GM19328 (cell line): Measurements from ENCODE around the gene GRIPAP1.
"Not testable (repeated sequence)": the region's sequence is repeated elsewhere in the genome, so short reads cannot be mapped to it uniquely, and the experiment has no call there.

Experiments used
- ATAC-seq: cut with Tn5 transposase; IDR thresholded peaks from one replicate; pipeline ENCODE4 v1.9.1; 2021; ENCODE audit warnings: mild to moderate bottlenecking, moderate library complexity; ENCODE audit not compliant: unreplicated experiment

Gene GRIPAP1

DNA sequence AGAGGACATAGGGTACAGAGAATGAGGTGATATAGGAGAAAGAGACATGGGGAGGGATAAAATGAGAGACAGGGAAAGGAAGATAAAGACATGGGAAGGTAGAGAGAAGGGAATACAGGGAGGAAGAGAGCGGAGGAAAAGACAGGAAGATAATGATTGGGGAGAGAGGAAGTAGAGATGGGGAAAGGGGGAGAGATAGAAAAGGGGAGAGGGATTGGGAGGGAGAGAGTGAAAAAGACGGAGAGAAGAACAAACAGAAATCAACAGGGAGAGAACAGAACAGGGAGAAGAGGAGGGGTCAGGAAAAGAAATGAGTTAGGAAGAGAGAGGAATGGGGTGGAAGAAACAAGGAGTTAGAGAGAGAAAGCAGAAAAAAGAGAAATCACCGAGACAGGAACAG lies 4.6 kb downstream of the GRIPAP1 start:
- no peak for ATAC-seq

DNA sequence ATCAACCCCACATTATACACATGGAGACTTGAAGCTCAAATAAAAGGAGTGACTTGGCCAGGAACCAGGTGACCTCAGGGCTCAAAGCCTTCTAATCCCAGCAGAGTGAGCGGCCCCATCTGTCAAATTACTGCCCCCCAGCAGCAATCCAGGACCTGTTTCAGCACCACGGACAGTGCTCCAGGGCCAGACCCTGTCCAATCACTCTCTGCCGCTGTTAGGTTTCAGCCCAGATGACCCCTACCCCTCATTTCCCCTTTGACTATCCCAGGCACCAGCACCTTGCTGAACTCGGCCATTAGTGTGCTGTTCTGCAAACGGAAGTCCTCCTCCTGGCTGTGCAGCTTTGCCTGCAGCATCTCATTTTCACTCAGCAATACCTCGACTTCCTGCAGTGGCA lies 5.1 kb downstream of the GRIPAP1 start:
- ATAC-seq: no peak

DNA sequence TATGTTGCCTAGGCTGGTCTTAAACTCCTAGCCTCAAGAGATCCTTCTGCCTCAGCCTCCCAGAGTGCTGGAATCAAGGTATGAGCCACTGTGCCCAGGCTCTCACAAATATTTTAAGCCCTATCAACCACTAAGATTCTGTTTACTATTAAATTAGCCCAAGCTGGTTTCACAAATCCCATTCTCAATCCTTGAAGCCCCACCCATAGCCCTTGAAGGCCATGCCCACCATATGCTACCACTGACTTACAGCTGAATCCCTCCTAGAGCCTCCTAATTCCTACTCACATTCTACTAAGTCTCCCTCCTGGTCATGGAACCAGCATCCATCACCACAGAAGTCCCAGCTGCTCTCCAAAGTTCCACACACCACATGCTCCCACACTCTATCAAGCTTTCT lies 9.7 kb downstream of the GRIPAP1 start:
- no peak for ATAC-seq

DNA sequence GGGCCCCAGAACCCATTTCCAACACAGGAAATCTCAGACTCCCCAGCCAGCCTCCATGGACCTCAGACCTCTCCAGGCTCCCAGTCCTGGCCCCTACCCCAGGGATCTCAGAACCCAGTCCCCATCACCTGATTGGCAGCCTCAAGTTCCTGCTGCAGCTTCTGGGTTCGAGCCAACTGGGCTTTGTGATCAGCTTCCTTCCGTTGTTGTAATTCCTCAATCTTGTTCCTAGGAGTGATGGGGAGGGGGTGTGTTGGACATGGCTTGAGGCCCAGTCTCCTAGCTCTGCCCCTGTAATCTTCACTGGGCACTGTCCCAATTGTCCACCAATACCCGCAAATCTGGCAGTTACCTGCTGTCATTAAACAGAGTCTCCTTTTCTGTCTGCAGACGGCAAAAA lies 12.6 kb downstream of the GRIPAP1 start:
- no peak for ATAC-seq

DNA sequence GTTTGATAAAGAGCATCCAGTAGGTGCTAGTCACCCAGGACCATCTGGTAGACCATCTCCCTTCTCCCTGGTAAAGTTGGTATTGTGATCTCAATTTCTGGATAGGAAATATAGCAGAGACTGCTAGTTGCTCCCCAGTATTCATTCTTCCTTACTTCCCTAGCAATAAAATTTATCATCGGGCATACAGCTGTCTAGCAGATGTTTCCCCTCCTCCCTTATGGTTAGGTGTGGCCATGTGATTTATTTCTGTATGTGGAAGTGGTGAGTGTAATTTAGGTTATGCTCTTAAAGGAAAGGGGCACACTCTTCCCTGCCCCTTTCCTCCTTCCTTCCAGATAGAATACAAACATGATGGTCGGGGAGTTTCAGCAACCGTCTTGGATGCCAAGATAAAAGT lies 18.2 kb downstream of the GRIPAP1 start:
- ATAC-seq: no peak

- ATAC-seq: no peak
These were observed 19.0 kb downstream of the GRIPAP1 start for GRCh38 chrX:48983081-48983480.

GRCh38 chrX:48981178-48981577 lies 20.9 kb downstream of the GRIPAP1 start:
- ATAC-seq: no peak

GRCh38 chrX:48980341-48980740 lies 21.7 kb downstream of the GRIPAP1 start:
- ATAC-seq: not testable (repeated sequence)

- ATAC-seq: no peak
These were observed 23.8 kb downstream of the GRIPAP1 start for GRCh38 chrX:48978226-48978625.

GRCh38 chrX:48976086-48976485 lies 26.0 kb downstream of the GRIPAP1 start:
- no peak for ATAC-seq

DNA sequence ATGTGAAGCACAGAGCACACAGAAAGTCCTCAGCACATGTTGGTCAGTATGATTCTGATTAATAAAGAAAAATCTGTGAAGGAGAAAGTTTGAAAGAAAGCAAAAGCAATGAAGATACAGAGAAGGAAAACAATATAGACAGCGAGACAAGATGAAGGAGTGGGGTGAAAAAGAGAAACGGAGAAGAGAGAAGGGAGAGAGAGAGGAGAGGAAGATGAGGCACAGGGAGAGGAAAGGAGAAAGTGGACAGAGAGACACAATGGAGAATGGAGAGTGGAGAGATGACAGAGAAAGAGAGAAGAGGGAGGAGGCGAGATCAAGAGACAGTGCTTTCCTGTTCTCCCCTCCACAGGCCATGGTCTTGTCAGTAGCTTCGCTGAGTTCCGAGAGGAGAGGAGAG lies 26.5 kb downstream of the GRIPAP1 start:
- no peak for ATAC-seq

GRCh38 chrX:48975041-48975440 lies 27.0 kb downstream of the GRIPAP1 start:
- no peak for ATAC-seq

DNA sequence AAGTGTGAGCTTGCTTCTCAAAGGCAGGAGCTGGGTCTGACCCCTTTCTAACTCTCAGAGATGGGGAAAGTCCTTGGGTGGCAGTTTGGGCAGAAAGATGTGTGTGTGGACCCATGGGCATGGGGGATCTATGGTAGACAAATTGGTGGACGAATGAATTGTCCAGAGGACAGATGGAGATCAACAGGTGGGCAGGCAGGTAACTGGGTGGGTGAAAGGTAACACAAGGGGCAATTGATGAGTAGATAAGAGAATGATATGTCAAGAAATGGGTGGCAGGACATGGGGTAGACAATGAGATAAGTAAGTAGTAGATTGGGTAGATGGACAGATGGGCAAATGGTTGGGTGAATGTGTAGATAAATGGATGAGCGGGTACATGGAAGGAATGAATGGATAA lies 27.5 kb downstream of the GRIPAP1 start:
- ATAC-seq: no peak

- ATAC-seq: no peak
These were observed 28.0 kb downstream of the GRIPAP1 start for GRCh38 chrX:48974033-48974432.

DNA sequence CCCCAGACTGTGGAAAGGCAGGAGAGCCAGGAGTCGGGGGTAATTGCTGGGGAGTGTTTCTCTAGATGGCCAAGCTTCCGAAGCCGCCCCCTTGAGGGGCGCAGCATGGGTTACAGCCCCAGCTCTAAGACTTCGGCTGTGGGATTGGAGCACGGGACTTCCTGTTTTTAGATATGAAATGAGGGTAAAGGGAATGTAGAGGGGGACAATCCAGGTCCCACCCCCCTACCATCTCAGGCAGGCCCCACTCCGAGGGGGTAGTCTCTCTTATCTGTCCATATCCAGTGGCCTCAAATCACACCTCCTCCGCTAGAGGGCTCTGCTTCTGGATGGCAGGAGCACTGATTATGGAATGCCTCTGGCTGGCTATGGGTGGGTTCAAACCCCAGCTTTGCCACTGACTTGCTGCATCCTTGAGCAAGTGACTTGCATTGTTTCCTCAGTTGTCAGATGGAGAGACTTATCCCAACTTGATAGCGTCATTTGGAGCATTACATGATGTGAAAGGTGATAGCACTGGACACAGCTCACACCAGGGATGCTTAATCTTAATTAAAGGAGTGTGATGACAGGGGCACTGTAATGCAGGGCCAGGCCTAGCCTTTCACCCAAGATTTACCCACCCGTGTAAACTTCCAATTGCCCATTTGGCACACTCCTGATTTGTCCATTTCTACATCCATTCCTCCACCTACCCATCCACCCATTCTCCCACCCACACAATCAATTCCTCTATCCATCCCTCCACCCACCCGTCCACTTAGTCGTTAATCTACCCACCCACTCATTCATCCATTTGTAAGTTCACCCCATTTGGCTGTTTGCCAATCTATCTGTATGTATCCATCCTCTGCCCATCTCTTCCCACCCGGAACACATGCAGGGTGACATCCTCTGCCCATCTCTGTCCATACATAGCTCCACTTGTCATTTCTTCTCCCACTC lies 29.6 kb downstream of the GRIPAP1 start:
- ATAC-seq: no peak

GRCh38 chrX:48971249-48972219 lies 30.5 kb downstream of the GRIPAP1 start, which contains the start of gene KCND1:
Gene KCND1 (minus strand): TSS chrX:48971844. CDS start chrX:48970271, 1,573 bp downstream.
- no peak for ATAC-seq

DNA sequence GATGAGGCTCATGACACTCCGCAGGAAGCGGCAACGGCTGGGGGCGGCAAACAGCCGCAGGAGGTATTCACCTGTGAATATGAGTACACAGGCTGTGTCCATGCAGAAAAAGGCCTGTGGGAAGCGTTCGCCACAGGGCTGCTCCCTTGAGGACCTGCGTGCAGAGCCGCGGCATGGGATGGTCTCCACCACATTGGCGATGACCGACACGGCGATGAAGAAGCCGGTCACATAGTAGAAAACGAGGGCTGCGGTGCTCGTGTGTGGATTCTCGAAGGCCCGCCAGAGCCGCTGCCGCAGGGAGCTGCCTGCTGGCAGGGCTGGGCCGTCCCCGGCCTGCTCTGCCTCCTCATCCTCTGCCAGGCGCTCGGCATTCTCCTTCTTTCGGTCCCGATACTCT lies 32.6 kb downstream of the GRIPAP1 start:
- ATAC-seq: no peak

- no peak for ATAC-seq
These were observed 33.7 kb downstream of the GRIPAP1 start for GRCh38 chrX:48968377-48968776.

- ATAC-seq: no peak
These were observed 35.1 kb downstream of the GRIPAP1 start for GRCh38 chrX:48966796-48967579.

GRCh38 chrX:48965959-48966358 lies 36.1 kb downstream of the GRIPAP1 start:
- no peak for ATAC-seq
